Pancreas (tissue), 10 donors: ENCODE data around the gene ATOSA. TPM values are rescaled to one million over a fixed set of nuclear protein-coding genes. Genes with fewer than 3 reads are reported as not detected.

Experiments
- ATAC-seq, 4 donors: fragments of 200-7000 bp; cut with Tn5 transposase; one replicate each; pipeline versions ENCODE4 v1.8.0 to v1.9.1; 2020; ENCODE audit warnings: mild to moderate bottlenecking in 4 of 4, moderate library complexity in 4 of 4
- DNase-seq, 6 donors: peaks; one replicate each; pipeline ENCODE4 v3.0.0-alpha.2; 2020
- FAIRE-seq: peaks from 2 replicates; lab custom pipeline; 2012; peaks lifted over from hg19 to GRCh38; lab: Jason Lieb, UNC
- H3K27ac ChIP-seq, 4 donors: fragments of 200-600 bp; sonication (generic); 1 replicate in 3 of 4; 2 replicates in 1 of 4; pipeline versions ENCODE4 v1.5.0 to v1.8.0; 2020
- H3K27me3 ChIP-seq, 4 donors: fragments of 200-600 bp; one replicate each; pipeline ENCODE4 v1.8.0; 2021
- H3K36me3 ChIP-seq, 3 donors: fragments of 200-600 bp; sonication (generic) in 1 of 3; one replicate each; pipeline versions ENCODE4 v1.5.0 to v1.8.0; 2020 to 2021
- H3K4me1 ChIP-seq, 3 donors: fragments of 200-600 bp; one replicate each; pipeline ENCODE4 v1.8.0; 2021
- H3K4me3 ChIP-seq, 4 donors: fragments of 200-600 bp; sonication (generic) in 2 of 4; one replicate each; pipeline versions ENCODE4 v1.5.0 to v1.8.0; 2020 to 2021
- H3K9me3 ChIP-seq, 4 donors: fragments of 200-600 bp; one replicate each; pipeline ENCODE4 v1.8.0; 2021
- CTCF ChIP-seq, 4 donors: fragments of 200-600 bp; sonication (generic) in 3 of 4; IDR thresholded peaks; one replicate each; pipeline versions ENCODE4 v1.5.0 to v1.8.0; 2021; ENCODE audit warnings: antibody characterized with exemption in 4 of 4
- WGBS, 2 donors: extraction: QIAGEN DNeasy Blood & Tissue Kit; methylation state at CpG; one replicate each; pipeline ENCODE4 v1.1.7; 2013; 5-methylcytosine and 5-hydroxymethylcytosine counted together
- intact Hi-C, 3 donors: fragments of 100-400 bp; cut with DNase I; formaldehyde crosslinking; loops; one replicate each; pipeline versions ENCODE4 v1.11.1 to v1.14.2; 2022
- polyA plus RNA-seq, 2 donors: library from polyadenylated mRNA; stranded (reverse); fragments of 200-250 nt; gene quantifications; one replicate each; pipeline ENCODE4 v1.2.3, GENCODE V29; 2013
- total RNA-seq, 6 donors: library from RNA; stranded (reverse); fragmentation: NEBNext Ultra II Directional in 4 of 6; extraction: Animal tissue kit (Norgen Biotek cat#: 25700) in 4 of 6; gene quantifications; one replicate each; pipeline versions ENCODE4 v1.2.1 to v1.2.4, GENCODE V29; 2021 to 2023
- donor health status: healthy with polysubstance abuse.
- donor health status: DM: no; HTN: no; CAD: no; lungs with moderate emphysema.
- donor health status: DM: no; HTN: no; CAD: no.
- donor health status: control.
- donor health status: control.
- donor health status: Bipolar disorder and iron deficiency.
- donor health status: DM: yes; HTN: yes; CAD: no.
- donor health status: DM: no; HTN: no; CAD: no.
- donor health status: DM: no; HTN: no; CAD: no.
- donor health status: DM: yes; HTN: yes; CAD: no.

Gene ATOSA
- total and polyA plus RNA-seq, 8 donors, result 24.6 to 48.9 (median 36.6) TPM

DNA sequence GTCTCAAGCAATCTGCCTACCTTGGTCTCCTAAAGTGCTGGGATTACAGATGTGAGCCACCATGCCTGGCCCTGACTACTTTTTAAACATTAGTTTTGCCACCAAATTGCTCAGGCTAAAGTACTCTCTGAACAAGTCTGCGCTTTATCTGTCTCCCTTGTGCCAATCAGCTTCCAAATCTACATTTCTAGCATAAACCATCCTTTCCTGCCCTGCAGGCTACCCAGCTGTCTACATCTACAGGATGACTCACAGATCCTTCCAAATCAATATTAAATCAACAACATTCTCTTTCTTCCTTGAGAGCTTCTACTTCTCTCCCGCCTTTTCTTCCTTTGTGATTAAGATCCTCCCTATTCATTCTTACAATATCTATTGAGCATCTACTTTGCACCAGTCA lies 16.0 kb upstream of the ATOSA start:
- no peak overlapping the region for H3K4me3 ChIP-seq
- 93% methylated on average over 2 of the region's 2 CpGs for WGBS, 2 donors
- intact Hi-C loops, result no loop called here
- H3K9me3 ChIP-seq, result no peaks in the 10 kb centered on the region
- ATAC-seq, result no peak
- no peak overlapping the region for H3K27ac ChIP-seq
- H3K4me1 ChIP-seq, result no peaks in the 10 kb centered on the region
- no peak for TF ChIP-seq CTCF (IDR thresholded peaks at IDR 0.05)
- no peak for FAIRE-seq
- no peak for DNase-seq
- H3K36me3 ChIP-seq, result no peaks in the 10 kb centered on the region
- no peaks in the 10 kb centered on the region for H3K27me3 ChIP-seq

- WGBS, 2 donors, result 81 to 86% methylated on average over 1 of the region's 1 CpG
- intact Hi-C loops, result no loop called here
- no peaks in the 10 kb centered on the region for H3K9me3 ChIP-seq
- DNase-seq (no peak), FAIRE-seq (no peak), ATAC-seq (no peak)
- no peaks in the 10 kb centered on the region for H3K36me3 ChIP-seq
- no peaks in the 10 kb centered on the region for H3K27me3 ChIP-seq
- H3K4me3 ChIP-seq, result no peak overlapping the region
- H3K4me1 ChIP-seq, result no peaks in the 10 kb centered on the region
- no peak overlapping the region for H3K27ac ChIP-seq
- no peak for TF ChIP-seq CTCF (IDR thresholded peaks at IDR 0.05)
Measured at GRCh38 chr15:52689562-52689961, 10.4 kb upstream of the ATOSA start.

DNA sequence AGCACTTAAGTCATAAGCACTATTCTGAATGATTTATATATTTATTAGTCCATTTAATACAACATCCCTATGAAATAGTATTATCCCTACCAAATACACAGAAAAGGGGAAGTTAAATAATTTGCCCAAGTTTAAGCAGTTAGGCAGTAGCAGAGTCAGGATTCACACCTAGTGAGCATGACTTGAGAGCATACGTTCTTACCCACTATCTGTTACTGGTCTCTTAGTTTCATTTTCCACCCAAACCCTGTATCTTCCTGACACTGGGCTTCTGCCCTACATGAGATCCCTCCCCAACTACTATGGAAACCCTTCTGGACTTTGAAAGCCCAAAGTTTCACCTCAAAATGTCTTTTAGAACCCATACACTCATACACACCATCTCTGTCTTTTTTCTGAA lies 4.4 kb upstream of the ATOSA start:
- Histone ChIP-seq H3K27me3 (no peaks in the 10 kb centered on the region), H3K4me1 (peaks cover 0 to 6% (median 0%) of the 10 kb centered on the region in 3 donors), H3K27ac (no peak overlapping the region), H3K9me3 (no peaks in the 10 kb centered on the region), H3K4me3 (no peak overlapping the region), H3K36me3 (no peaks in the 10 kb centered on the region)
- no peak for FAIRE-seq
- ATAC-seq, result no peak
- DNase-seq, result no peak
- TF ChIP-seq CTCF (IDR thresholded peaks at IDR 0.05), result no peak
- intact Hi-C loops, result no loop called here
- 66 to 71% methylated on average over 1 of the region's 1 CpG for WGBS, 2 donors

DNA sequence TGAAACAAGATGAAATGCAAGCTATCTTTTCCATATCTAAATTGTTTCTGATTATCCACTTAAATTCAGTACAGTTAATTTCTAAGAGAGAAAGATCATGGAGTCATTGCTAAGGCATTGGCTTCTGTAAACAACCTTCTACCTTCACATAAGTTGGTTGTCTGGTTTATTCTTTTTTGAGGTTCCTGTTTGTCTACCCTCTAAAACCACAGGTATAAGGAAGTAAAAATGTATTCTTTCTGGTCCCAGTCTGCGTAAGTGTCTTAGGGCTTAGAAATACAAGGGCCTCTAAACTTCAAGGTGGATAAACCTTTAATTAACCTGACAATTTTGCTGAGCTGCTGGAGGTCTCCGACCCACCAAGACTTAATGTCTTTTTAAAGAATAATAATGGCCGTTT lies 3.6 kb upstream of the ATOSA start:
- Histone ChIP-seq H3K27me3 (no peaks in the 10 kb centered on the region), H3K4me1 (peaks cover 0 to 6% (median 0%) of the 10 kb centered on the region in 3 donors), H3K36me3 (no peaks in the 10 kb centered on the region), H3K27ac (no peak overlapping the region), H3K9me3 (no peaks in the 10 kb centered on the region), H3K4me3 (no peak overlapping the region)
- no peak for DNase-seq
- no peak for TF ChIP-seq CTCF (IDR thresholded peaks at IDR 0.05)
- 76 to 79% methylated on average over 3 of the region's 3 CpGs for WGBS, 2 donors
- FAIRE-seq, result no peak
- ATAC-seq, result no peak
- intact Hi-C loops, result no loop called here

DNA sequence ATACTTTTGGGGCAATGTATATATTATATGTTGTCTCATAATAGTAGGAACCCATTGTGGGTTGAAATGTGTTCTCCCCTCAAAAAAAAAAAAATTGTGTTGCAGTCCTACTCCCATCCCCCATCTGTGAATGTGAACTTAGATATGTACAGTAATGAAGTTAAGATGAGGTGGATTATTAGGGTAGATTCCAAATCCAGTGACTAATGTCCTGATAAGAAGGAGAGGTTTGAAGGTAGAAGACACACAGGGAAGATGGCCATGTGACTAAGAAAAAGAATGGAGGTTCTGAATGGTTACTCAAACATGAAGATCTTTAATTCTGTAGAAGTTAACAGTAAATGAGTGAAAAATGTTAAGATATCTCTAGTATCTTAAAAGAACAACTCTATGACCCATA lies 3.0 kb upstream of the ATOSA start:
- Histone ChIP-seq H3K27ac (no peak overlapping the region), H3K27me3 (no peaks in the 10 kb centered on the region), H3K36me3 (no peaks in the 10 kb centered on the region), H3K9me3 (no peaks in the 10 kb centered on the region), H3K4me3 (no peak overlapping the region), H3K4me1 (peaks cover 0 to 6% (median 0%) of the 10 kb centered on the region in 3 donors)
- ATAC-seq, result no peak
- TF ChIP-seq CTCF (IDR thresholded peaks at IDR 0.05), result no peak
- FAIRE-seq, result no peak
- DNase-seq, result no peak
- intact Hi-C loops, result no loop called here
